Naive thymus-derived CD4-positive, alpha-beta T cell (primary cell): ENCODE data around the gene ARID1A. TPM values are rescaled to one million over a fixed set of nuclear protein-coding genes. Genes with fewer than 3 reads are reported as not detected.
"Not testable (repeated sequence)": the region's sequence is repeated elsewhere in the genome, so short reads cannot be mapped to it uniquely, and the experiment has no call there.

ENCODE experiments used
- ATAC-seq: fragments of 150-1000 bp; cut with Tn5 transposase; 2 replicates; pipeline ENCODE4 v1.10.0; 2021; ENCODE audit warnings: mild to moderate bottlenecking, moderate library complexity
- CTCF ChIA-PET: fragments of 350-600 bp; sonication (Branson Sonifier 250); formaldehyde crosslinking; loops from one replicate; lab custom pipeline; 2021; ENCODE audit warnings: antibody characterized with exemption; lab: Charles Lee
- POLR2A ChIA-PET: fragments of 350-600 bp; sonication (Branson Sonifier 250); formaldehyde crosslinking; loops from one replicate; lab custom pipeline; 2021; ENCODE audit warnings: antibody characterized with exemption, inconsistent platforms; lab: Charles Lee
- DNase-seq, 9 donors: peaks; one replicate each; pipeline versions ENCODE4 v3.0.0 to v3.0.0-alpha.2; 2020 to 2022; ENCODE audit warnings: mixed read lengths in 1 of 9
- H3K27ac ChIP-seq: one replicate; pipeline ENCODE4 v1.7.0; 2013; ENCODE audit warnings: mild to moderate bottlenecking, low read depth, low read length, moderate library complexity
- H3K27me3 ChIP-seq, 2 donors: one replicate each; pipeline ENCODE4 v1.7.0; 2013; ENCODE audit warnings: low read length in 2 of 2, mild to moderate bottlenecking in 2 of 2, moderate library complexity in 2 of 2; ENCODE audit not compliant: control insufficient read depth in 2 of 2, insufficient read depth in 2 of 2
- H3K36me3 ChIP-seq, 3 experiments: 1 replicate in 2 of 3; 2 replicates in 1 of 3; pipeline ENCODE4 v1.7.0; 2013; ENCODE audit warnings: low read length in 3 of 3, mild to moderate bottlenecking in 3 of 3, moderate library complexity in 1 of 3; ENCODE audit not compliant: insufficient read depth in 3 of 3, control insufficient read depth in 2 of 3
- H3K4me1 ChIP-seq, 2 donors: one replicate each; pipeline ENCODE4 v1.7.0; 2013; ENCODE audit warnings: low read length in 2 of 2, mild to moderate bottlenecking in 2 of 2, moderate library complexity in 1 of 2; ENCODE audit not compliant: control insufficient read depth in 2 of 2, insufficient read depth in 2 of 2
- H3K4me3 ChIP-seq: 2 replicates; pipeline ENCODE4 v1.7.0; 2013; ENCODE audit warnings: mild to moderate bottlenecking, low read length
- H3K9me3 ChIP-seq, 3 experiments: 1 replicate in 2 of 3; 2 replicates in 1 of 3; pipeline ENCODE4 v1.7.0; 2013; ENCODE audit warnings: low read length in 3 of 3; ENCODE audit not compliant: control insufficient read depth in 2 of 3
- H3K27ac Mint-ChIP-seq, 9 donors: one replicate each; pipeline ENCODE4 v1.8.0; 2020 to 2022; ENCODE audit warnings: mixed read lengths in 9 of 9, mild to moderate bottlenecking in 8 of 9, moderate library complexity in 5 of 9, inconsistent platforms in 2 of 9
- H3K27me3 Mint-ChIP-seq, 5 donors: one replicate each; pipeline ENCODE4 v1.8.0; 2021 to 2022; ENCODE audit warnings: mixed read lengths in 5 of 5, mild to moderate bottlenecking in 1 of 5
- H3K36me3 Mint-ChIP-seq, 5 donors: one replicate each; pipeline ENCODE4 v1.8.0; 2020 to 2022; ENCODE audit warnings: mixed read lengths in 5 of 5, mild to moderate bottlenecking in 3 of 5, inconsistent platforms in 1 of 5
- H3K4me1 Mint-ChIP-seq, 7 donors: one replicate each; pipeline ENCODE4 v1.8.0; 2020 to 2022; ENCODE audit warnings: mixed read lengths in 7 of 7, mild to moderate bottlenecking in 3 of 7, inconsistent platforms in 1 of 7
- H3K4me3 Mint-ChIP-seq, 10 donors: one replicate each; pipeline ENCODE4 v1.8.0; 2020 to 2022; ENCODE audit warnings: mild to moderate bottlenecking in 10 of 10, mixed read lengths in 10 of 10, moderate library complexity in 6 of 10, inconsistent platforms in 2 of 10
- H3K9me3 Mint-ChIP-seq, 11 donors: one replicate each; pipeline ENCODE4 v1.8.0; 2020 to 2022; ENCODE audit warnings: mixed read lengths in 11 of 11, mild to moderate bottlenecking in 4 of 11, inconsistent platforms in 1 of 11, moderate library complexity in 1 of 11
- intact Hi-C, 2 donors: fragments of 100-400 bp; cut with micrococcal nuclease; formaldehyde crosslinking; loops; one replicate each; pipeline ENCODE4 v1.15.1; 2023
- polyA plus RNA-seq, 2 donors: library from polyadenylated mRNA; unstranded; fragments of 300-500 nt; fragmentation: Illumina TruSeq; gene quantifications; one replicate each; pipeline ENCODE4 v1.2.3, GENCODE V29; 2021
- total RNA-seq, 6 experiments: library from RNA in 5 of 6; stranded (reverse) in 5 of 6; gene quantifications; 1 replicate in 5 of 6; 2 replicates in 1 of 6; pipeline ENCODE4 v1.2.3 and lab custom pipeline; 2021 to 2026

Gene ARID1A
- total and polyA plus RNA-seq, 7 experiments from 2014 or later, result 22.3 to 148 (median 127) TPM

GRCh38 chr1:26794391-26794790 lies 98.6 kb downstream of the ARID1A start:
- Mint-ChIP-seq H3K4me3 (no peak overlapping the region), H3K27ac (peak overlapping the region in 1 of 9 donors; percentile 18), H3K36me3 (peaks cover 13 to 35% (median 28%) of the 10 kb centered on the region in 5 donors), H3K9me3 (no peaks in the 10 kb centered on the region), H3K27me3 (no peaks in the 10 kb centered on the region), H3K4me1 (peaks cover 4 to 63% (median 23%) of the 10 kb centered on the region in 7 donors)
- no peak overlapping the region for H3K27ac ChIP-seq
- intact Hi-C loops, result no loop called here
- H3K36me3 ChIP-seq, result peaks cover 0 to 40% (median 3%) of the 10 kb centered on the region in 3 experiments
- no peaks in the 10 kb centered on the region for H3K9me3 ChIP-seq
- DNase-seq (no peak), ATAC-seq (no peak)
- no peaks in the 10 kb centered on the region for H3K27me3 ChIP-seq
- peaks cover 7 to 20% of the 10 kb centered on the region in 2 donors for H3K4me1 ChIP-seq
- ChIA-PET POLR2A (interaction anchor here (0.6 kb wide), 1 partner anchor 46 kb away, joined by 3 read pairs; no protein-coding TSS in a partner anchor), CTCF (interaction anchor here (1.0 to 1.4 kb wide), 3 partner anchors 91 to 195 kb away, joined by 3 read pairs; no protein-coding TSS in a partner anchor)
- H3K4me3 ChIP-seq, result no peak overlapping the region

- no peak overlapping the region for H3K27ac ChIP-seq
- peaks cover 0 to 32% (median 3%) of the 10 kb centered on the region in 3 experiments for H3K36me3 ChIP-seq
- Mint-ChIP-seq H3K27me3 (no peaks in the 10 kb centered on the region), H3K9me3 (no peaks in the 10 kb centered on the region), H3K4me3 (no peak overlapping the region), H3K36me3 (peaks cover 13 to 38% (median 28%) of the 10 kb centered on the region in 5 donors), H3K27ac (peak overlapping the region in 7 of 9 donors; percentile 36 to 80 (median 57)), H3K4me1 (peaks cover 19 to 65% (median 33%) of the 10 kb centered on the region in 7 donors)
- POLR2A ChIA-PET, result interaction anchor here (0.7 kb wide), 1 partner anchor 9 kb away, joined by 3 read pairs; the partner anchor contains the start of gene PIGV
- CTCF ChIA-PET, result no interaction called here
- no peaks in the 10 kb centered on the region for H3K27me3 ChIP-seq
- intact Hi-C loops, result no loop called here
- no peak overlapping the region for H3K4me3 ChIP-seq
- DNase-seq (no peak), ATAC-seq (no peak)
- H3K9me3 ChIP-seq, result no peaks in the 10 kb centered on the region
- peaks cover 12 to 35% of the 10 kb centered on the region in 2 donors for H3K4me1 ChIP-seq
These were observed 101.8 kb downstream of the ARID1A start for GRCh38 chr1:26797627-26798026.

GRCh38 chr1:26799479-26800142 lies 103.8 kb downstream of the ARID1A start:
- no peaks in the 10 kb centered on the region for H3K9me3 ChIP-seq
- peaks cover 5 to 23% (median 17%) of the 10 kb centered on the region in 5 donors for H3K36me3 Mint-ChIP-seq
- H3K27ac ChIP-seq, result peak overlapping the region; percentile 49
- H3K27ac Mint-ChIP-seq, result peak overlapping the region; percentile 82 to 96 (median 92)
- peaks cover 0 to 13% (median 0%) of the 10 kb centered on the region in 3 experiments for H3K36me3 ChIP-seq
- POLR2A ChIA-PET, result interaction anchor here (0.5 to 4.0 kb wide), 9 partner anchors 9 to 326 kb away, joined by 3 to 33 read pairs (median 3); partner anchors contain the start of gene PIGV
- H3K9me3 Mint-ChIP-seq, result no peaks in the 10 kb centered on the region
- ATAC-seq (peak; percentile 18), DNase-seq (no peak)
- CTCF ChIA-PET, result interaction anchor here (0.9 to 3.3 kb wide), 7 partner anchors 10 to 630 kb away, joined by 3 to 29 read pairs (median 3); partner anchors contain the start of gene ZNF593
- H3K4me3 Mint-ChIP-seq, result peak overlapping the region in 6 of 10 donors; percentile 31 to 84 (median 66)
- intact Hi-C loops, result loop anchor here in 1 of 2 donors (1.0 kb wide), 1 partner anchor 10 kb away; no protein-coding TSS in a partner anchor
- peaks cover 19 to 56% (median 28%) of the 10 kb centered on the region in 7 donors for H3K4me1 Mint-ChIP-seq
- H3K4me3 ChIP-seq, result no peak overlapping the region
- peaks cover 12 to 35% of the 10 kb centered on the region in 2 donors for H3K4me1 ChIP-seq
- no peaks in the 10 kb centered on the region for H3K27me3 ChIP-seq
- H3K27me3 Mint-ChIP-seq, result no peaks in the 10 kb centered on the region

- H3K27me3 Mint-ChIP-seq, POLR2A ChIA-PET, CTCF ChIA-PET, intact Hi-C loops, H3K36me3 ChIP-seq, H3K27me3 ChIP-seq, H3K9me3 Mint-ChIP-seq, H3K9me3 ChIP-seq, H3K4me3 Mint-ChIP-seq, DNase-seq, H3K27ac Mint-ChIP-seq, H3K27ac ChIP-seq, H3K4me3 ChIP-seq, ATAC-seq: not testable (repeated sequence)
- peaks cover 12 to 35% of the 10 kb centered on the region in 2 donors for H3K4me1 ChIP-seq
- Mint-ChIP-seq H3K36me3 (peaks cover 0 to 19% (median 0%) of the 10 kb centered on the region in 5 donors), H3K4me1 (peaks cover 21 to 40% (median 32%) of the 10 kb centered on the region in 7 donors)
These were observed 108.1 kb downstream of the ARID1A start for GRCh38 chr1:26803932-26804331.

GRCh38 chr1:26810105-26810504 lies 114.3 kb downstream of the ARID1A start:
- H3K36me3 ChIP-seq, H3K4me3 ChIP-seq, H3K27ac ChIP-seq, H3K27me3 Mint-ChIP-seq, H3K9me3 ChIP-seq, H3K27me3 ChIP-seq, H3K36me3 Mint-ChIP-seq, H3K9me3 Mint-ChIP-seq: not testable (repeated sequence)
- DNase-seq (peak; percentile 40 to 83 (median 76)), ATAC-seq (peak; percentile 99)
- intact Hi-C loops, result loop anchor here (1.0 to 2.0 kb wide), 5 partner anchors 10 to 69 kb away; no protein-coding TSS in a partner anchor
- H3K4me1 ChIP-seq, result peaks cover 0 to 14% of the 10 kb centered on the region in 2 donors
- ChIA-PET CTCF (interaction anchor here (0.6 to 4.0 kb wide), 21 partner anchors 10 to 261 kb away, joined by 3 to 29 read pairs (median 5); no protein-coding TSS in a partner anchor), POLR2A (interaction anchor here (0.7 to 1.5 kb wide), 6 partner anchors 8 to 310 kb away, joined by 3 to 9 read pairs (median 4); partner anchors contain the start of gene PIGV)
- Mint-ChIP-seq H3K4me3 (peak overlapping the region in 4 of 10 donors; percentile 28 to 69 (median 46)), H3K4me1 (peaks cover 0 to 28% (median 13%) of the 10 kb centered on the region in 7 donors), H3K27ac (peak overlapping the region in 8 of 9 donors; percentile 38 to 92 (median 80))

GRCh38 chr1:26811057-26811456 lies 115.2 kb downstream of the ARID1A start:
- H3K36me3 ChIP-seq, result no peaks in the 10 kb centered on the region
- no peak overlapping the region for H3K4me3 ChIP-seq
- no peaks in the 10 kb centered on the region for H3K27me3 ChIP-seq
- H3K27me3 Mint-ChIP-seq, result no peaks in the 10 kb centered on the region
- intact Hi-C loops, result loop anchor here in 1 of 2 donors (2.0 kb wide), 2 partner anchors 22 to 68 kb away; no protein-coding TSS in a partner anchor
- H3K27ac Mint-ChIP-seq, result peak overlapping the region in 2 of 9 donors; percentile 32 to 92
- ChIA-PET CTCF (interaction anchor here (0.6 to 4.0 kb wide), 14 partner anchors 9 to 1825 kb away, joined by 3 to 29 read pairs (median 6); no protein-coding TSS in a partner anchor), POLR2A (interaction anchor here (1.4 kb wide), 2 partner anchors 23 to 54 kb away, joined by 3 to 6 read pairs; no protein-coding TSS in a partner anchor)
- H3K4me3 Mint-ChIP-seq, result peak overlapping the region in 1 of 10 donors; percentile 39
- no peak for DNase-seq
- peaks cover 0 to 4% (median 0%) of the 10 kb centered on the region in 5 donors for H3K36me3 Mint-ChIP-seq
- H3K27ac ChIP-seq, result no peak overlapping the region
- peaks cover 0 to 26% (median 8%) of the 10 kb centered on the region in 7 donors for H3K4me1 Mint-ChIP-seq
- no peak for ATAC-seq
- H3K9me3 ChIP-seq, result no peaks in the 10 kb centered on the region
- no peaks in the 10 kb centered on the region for H3K9me3 Mint-ChIP-seq
- peaks cover 0 to 14% of the 10 kb centered on the region in 2 donors for H3K4me1 ChIP-seq
